ENCODE data around the gene FEM1A.
"Not testable (repeated sequence)": the region's sequence is repeated elsewhere in the genome, so short reads cannot be mapped to it uniquely, and the experiment has no call there.

FEM1A gene, protein sequence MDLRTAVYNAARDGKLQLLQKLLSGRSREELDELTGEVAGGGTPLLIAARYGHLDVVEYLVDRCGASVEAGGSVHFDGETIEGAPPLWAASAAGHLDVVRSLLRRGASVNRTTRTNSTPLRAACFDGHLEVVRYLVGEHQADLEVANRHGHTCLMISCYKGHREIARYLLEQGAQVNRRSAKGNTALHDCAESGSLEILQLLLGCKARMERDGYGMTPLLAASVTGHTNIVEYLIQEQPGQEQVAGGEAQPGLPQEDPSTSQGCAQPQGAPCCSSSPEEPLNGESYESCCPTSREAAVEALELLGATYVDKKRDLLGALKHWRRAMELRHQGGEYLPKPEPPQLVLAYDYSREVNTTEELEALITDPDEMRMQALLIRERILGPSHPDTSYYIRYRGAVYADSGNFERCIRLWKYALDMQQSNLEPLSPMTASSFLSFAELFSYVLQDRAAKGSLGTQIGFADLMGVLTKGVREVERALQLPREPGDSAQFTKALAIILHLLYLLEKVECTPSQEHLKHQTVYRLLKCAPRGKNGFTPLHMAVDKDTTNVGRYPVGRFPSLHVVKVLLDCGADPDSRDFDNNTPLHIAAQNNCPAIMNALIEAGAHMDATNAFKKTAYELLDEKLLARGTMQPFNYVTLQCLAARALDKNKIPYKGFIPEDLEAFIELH

DNA sequence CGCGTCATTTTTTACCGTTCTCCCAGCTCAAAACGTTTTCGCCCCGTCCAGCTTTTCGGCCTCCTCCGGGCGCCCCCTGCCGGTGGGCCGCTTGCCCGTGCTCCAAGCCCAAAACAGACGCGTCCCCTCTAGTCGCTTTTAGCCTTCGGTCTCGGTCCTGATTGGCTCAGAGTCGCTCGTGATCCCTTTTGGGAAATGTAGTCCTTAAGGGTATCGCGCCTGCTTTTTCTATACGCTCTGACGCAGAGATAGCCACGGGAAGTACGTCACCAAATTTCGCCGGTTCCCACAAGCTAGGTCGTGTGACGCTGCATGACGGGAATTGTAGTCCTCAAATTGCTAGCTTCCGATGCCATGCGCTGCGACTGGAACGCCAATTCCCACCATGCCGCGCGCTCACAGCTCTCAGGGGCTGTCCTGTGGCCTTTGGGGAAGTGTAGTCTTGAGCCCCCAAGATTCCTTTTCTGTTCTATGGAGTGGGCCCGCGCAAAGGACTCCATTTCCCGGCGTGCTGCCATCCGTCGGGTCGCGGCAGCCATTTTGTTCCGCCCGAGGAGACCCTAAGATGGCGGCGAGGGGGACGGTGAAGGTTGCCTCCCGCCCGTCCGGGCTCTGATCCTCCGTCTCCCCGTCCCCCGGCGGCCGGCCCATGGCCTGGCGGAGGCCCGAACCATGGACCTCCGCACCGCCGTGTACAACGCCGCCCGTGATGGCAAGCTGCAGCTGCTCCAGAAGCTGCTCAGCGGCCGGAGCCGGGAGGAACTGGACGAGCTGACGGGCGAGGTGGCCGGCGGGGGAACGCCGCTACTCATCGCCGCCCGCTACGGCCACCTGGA lies at the start of gene FEM1A:
Gene FEM1A, plus strand, starts transcription at position 552 of the 836 bp plus-strand sequence. Its CDS starts 121 bp downstream, at position 673.
- intact Hi-C loops (cut with micrococcal nuclease) = loop anchor here (1.0 kb wide), 1 partner anchor 59 kb away; no protein-coding TSS in a partner anchor
- Mint-ChIP-seq H3K36me3 (ENCODE audit: low read depth) (peaks cover 50% of the 10 kb centered on the region), H3K4me3 (peak within 1 kb of the TSS; percentile 80), H3K27me3 (peaks cover 15% of the 10 kb centered on the region), H3K27ac (peak within 1 kb of the TSS; percentile 90), H3K4me1 (ENCODE audit: low read depth) (peaks cover 39% of the 10 kb centered on the region), H3K9me3 (no peaks in the 10 kb centered on the region)

DNA sequence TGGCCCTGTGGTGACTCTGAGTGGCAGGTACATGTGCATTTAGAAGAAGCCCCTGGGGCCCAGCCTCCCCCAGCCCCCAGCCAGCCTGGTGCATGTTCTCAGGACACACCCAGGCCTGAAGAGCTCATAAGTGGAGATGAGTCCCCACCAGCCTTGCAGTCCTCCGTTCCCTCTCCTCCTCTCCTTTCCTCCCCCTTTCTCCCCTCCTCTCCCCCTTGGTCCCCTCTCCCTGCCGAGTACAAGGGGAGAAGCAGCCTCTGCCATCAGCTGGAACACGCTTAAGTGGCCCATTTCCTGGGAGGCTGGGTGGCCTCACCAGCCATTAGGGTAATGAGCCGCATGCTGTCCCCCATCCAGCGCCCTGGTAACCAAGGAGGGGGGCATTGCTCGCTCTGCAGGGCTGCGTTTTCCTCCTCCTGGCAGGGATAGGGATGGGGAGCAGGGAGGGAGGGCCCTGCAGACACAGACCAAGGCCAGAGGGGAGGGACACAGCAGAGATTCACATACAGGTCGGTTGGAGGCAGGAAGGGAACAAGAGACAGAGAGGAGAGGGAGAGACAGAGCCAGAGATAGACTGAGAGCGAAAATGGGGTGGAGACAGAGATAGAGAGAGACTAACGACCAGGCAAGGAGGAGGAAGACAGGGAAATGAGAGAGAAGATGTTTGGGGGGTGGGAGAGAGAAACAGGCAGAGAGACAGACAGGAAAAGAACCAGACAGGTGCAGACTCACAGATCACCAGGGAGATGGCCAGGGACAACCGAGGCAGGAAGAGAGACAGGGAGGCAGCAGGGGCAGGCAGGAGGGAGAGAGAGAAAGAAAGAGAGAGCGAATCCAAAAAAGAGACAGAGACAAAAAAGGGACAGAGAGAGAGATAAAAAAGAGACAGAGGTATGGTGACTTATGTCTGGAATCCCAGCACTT lies 48.5 kb upstream of the FEM1A start:
- intact Hi-C loops (cut with micrococcal nuclease) = no loop called here
- Mint-ChIP-seq H3K4me3 (no peak overlapping the region), H3K9me3 (no peaks in the 10 kb centered on the region), H3K4me1 (ENCODE audit: low read depth) (peaks cover 6% of the 10 kb centered on the region), H3K36me3 (ENCODE audit: low read depth) (no peaks in the 10 kb centered on the region), H3K27ac (no peak overlapping the region), H3K27me3 (peaks cover 53% of the 10 kb centered on the region)

DNA sequence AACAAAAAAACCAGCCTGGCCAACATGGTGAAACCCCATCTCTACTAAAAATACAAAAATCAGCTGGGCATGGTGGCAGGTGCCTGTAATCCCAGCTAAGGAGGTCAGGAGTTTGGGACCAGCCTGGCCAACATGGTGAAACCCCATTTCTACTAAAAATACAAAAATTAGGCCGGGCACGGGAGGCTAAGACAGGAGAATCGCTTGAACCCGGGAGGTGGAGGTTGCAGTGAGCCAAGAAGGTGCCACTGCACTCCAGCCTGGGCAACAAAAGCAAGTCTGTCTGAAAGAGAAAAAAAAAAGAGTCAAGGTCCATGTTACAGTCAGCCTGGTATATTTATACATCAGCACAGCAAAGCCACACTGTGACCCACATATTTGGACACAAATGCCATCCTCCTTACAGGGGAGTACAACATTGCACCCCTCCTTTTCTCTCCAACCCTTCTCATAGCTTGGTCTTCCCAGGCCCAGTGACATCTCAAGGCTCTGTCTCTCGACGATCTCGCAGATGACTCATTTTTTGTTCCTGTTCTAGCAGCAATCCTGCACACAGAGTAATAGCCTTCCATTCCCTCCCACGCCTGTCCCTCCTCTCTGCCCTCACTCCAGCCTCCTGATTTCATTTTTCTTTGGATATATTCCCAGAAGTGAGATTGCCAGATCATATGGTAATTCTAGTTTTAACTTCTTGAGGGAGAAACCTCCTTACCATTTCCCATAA lies 46.9 kb upstream of the FEM1A start:
- Mint-ChIP-seq H3K36me3 (ENCODE audit: low read depth) (no peaks in the 10 kb centered on the region), H3K9me3 (no peaks in the 10 kb centered on the region), H3K27ac (no peak overlapping the region), H3K4me1 (ENCODE audit: low read depth) (peaks cover 14% of the 10 kb centered on the region), H3K4me3 (no peak overlapping the region), H3K27me3 (peaks cover 48% of the 10 kb centered on the region)
- intact Hi-C loops (cut with micrococcal nuclease) = no loop called here

DNA sequence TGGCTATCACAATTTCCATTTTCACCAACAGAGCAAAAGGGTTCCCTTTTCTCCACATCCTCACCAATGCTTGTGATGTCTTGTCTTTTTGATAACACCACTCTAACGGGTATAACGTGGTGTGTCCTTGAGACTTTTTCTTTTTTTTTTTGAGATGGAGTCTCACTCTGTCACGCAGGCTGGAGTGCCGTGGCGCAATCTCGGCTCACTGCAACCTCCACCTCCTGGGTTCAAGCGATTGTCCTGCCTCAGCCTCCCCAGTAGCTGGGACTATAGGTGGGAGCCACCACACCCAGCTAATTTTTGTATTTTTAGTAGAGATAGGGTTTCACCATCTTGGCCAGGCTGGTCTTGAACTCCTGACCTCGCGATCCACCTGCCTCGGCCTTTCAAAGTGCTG lies 46.4 kb upstream of the FEM1A start:
- Mint-ChIP-seq H3K27me3 (peaks cover 50% of the 10 kb centered on the region), H3K4me1 (ENCODE audit: low read depth) (peaks cover 14% of the 10 kb centered on the region)
- H3K36me3 Mint-ChIP-seq (ENCODE audit: low read depth); H3K9me3 Mint-ChIP-seq; H3K4me3 Mint-ChIP-seq; H3K27ac Mint-ChIP-seq; intact Hi-C loops (cut with micrococcal nuclease): not testable (repeated sequence)

DNA sequence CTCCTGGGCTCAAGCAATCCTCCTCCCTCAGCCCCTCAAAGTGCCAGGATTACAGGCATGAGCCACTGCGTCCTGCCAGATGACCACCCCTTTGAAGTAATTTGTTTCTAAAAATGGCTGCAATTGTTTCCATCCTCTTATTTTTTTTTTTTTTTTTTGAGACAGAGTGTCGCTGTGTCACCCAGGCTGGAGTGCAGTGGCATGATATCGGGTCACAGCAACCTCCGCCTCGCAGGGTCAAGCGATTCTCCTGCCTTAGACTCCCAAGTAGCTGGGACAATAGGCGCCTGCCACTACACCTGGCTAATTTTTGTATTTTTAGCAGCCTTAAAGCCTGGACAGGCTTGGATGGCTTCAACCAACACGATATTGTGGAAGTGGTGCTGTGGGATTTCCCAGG lies 45.5 kb upstream of the FEM1A start:
- peaks cover 47% of the 10 kb centered on the region for H3K27me3 Mint-ChIP-seq
- H3K9me3 Mint-ChIP-seq = no peaks in the 10 kb centered on the region
- H3K4me1 Mint-ChIP-seq (ENCODE audit: low read depth) = peaks cover 14% of the 10 kb centered on the region
- intact Hi-C loops (cut with micrococcal nuclease) = no loop called here
- H3K4me3 Mint-ChIP-seq = no peak overlapping the region
- no peak overlapping the region for H3K27ac Mint-ChIP-seq
- H3K36me3 Mint-ChIP-seq (ENCODE audit: low read depth) = no peaks in the 10 kb centered on the region

DNA sequence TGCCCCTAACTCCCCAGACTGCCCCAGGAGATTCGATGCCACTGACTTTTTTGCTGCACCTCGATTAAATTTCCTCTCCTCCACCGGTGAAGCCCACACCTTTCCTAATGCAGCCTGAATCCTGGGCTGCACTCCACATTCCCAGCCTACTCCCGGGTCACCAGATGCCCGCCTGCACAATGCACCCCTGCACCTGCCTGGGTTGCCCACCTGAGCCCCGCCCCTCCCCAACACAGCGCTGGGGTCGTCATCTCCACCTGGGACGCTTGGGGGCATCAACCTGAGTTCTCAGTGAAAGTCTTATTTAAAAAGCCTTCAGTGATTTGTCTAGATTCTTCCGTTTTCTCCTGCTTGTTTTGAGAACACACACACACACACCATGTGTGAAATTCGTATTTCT lies 43.3 kb upstream of the FEM1A start:
- intact Hi-C loops (cut with micrococcal nuclease) = no loop called here

DNA sequence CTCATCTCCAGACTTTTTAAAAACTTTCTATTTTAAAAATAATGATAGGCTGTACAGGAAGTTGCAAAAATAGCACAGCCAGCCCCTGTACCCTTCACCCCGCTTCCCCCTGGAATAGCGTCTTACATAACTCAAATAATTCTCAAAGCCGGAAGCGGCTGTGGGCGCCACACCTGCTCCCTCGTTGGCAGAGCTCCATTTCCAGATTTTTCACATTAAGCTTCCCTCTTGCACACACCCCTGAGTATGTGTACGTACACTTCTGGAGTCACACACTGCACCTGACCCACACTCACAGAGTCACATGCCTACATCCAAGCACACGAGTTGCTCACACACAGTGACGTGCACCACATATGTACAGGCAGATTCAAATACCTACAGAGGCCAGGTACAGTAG lies 42.9 kb upstream of the FEM1A start:
- no peak overlapping the region for H3K4me3 Mint-ChIP-seq
- no peaks in the 10 kb centered on the region for H3K9me3 Mint-ChIP-seq
- intact Hi-C loops (cut with micrococcal nuclease) = no loop called here
- peaks cover 36% of the 10 kb centered on the region for H3K27me3 Mint-ChIP-seq
- no peaks in the 10 kb centered on the region for H3K36me3 Mint-ChIP-seq (ENCODE audit: low read depth)
- H3K27ac Mint-ChIP-seq = no peak overlapping the region
- H3K4me1 Mint-ChIP-seq (ENCODE audit: low read depth) = peaks cover 14% of the 10 kb centered on the region

More for the DNA sequence above, 43.3 kb upstream of the FEM1A start:
- Mint-ChIP-seq H3K27ac (no peak overlapping the region), H3K36me3 (ENCODE audit: low read depth) (no peaks in the 10 kb centered on the region), H3K9me3 (no peaks in the 10 kb centered on the region), H3K4me1 (ENCODE audit: low read depth) (peaks cover 14% of the 10 kb centered on the region), H3K4me3 (no peak overlapping the region), H3K27me3 (peaks cover 39% of the 10 kb centered on the region)

DNA sequence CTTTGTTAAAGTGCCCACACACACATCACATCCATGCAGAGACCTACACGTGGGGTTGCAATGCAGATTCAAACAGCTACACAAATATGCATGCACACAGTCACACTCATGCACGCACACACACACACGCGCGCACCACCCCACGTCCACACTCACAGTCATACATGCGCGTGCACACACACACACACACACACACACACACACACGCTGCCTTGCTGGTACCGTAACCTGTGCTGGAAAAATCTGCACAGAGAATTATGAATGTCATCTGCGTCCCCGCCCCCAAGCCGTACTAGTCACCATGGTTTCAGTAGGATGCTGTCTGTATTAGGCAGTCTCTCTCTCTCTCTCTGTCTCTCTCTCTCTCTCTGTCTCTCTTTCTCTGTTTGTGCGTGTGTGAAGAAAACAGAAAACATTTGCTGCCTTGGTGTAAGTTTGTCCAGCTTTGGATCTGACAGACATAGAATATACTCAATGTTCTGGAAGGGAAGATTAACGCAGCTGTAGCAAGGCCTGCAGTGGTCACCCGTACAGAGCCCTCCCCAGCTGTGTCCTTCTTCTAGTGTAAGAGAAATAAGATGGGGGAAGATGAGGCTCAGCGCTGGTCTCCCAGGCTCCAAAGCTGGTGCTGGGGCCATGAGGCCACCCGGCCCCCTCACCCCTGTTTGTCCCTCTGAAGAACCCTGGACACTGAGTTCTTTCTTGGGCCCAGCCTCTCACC lies 41.5 kb upstream of the FEM1A start:
- Mint-ChIP-seq H3K4me3 (no peak overlapping the region), H3K36me3 (ENCODE audit: low read depth) (no peaks in the 10 kb centered on the region)

DNA sequence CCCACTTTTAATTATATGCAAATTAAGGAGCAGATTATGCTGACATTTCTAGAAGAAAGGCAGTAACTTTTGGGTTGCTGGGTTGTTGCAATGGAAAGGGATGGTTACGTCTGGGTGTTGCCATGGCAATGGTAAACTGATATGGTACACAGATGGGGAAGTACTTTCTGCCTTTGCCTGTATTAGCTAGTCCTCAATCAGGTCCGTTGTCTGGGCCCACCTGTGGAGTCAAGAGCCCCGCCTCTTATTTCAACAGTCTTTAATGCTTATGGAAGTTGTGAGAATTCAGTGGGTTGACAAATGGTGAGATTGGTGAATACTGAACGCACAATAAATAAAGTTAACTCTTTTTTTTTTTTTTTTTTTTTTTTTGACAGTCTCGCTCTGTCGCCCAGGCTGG lies 37.3 kb upstream of the FEM1A start:
- H3K27ac Mint-ChIP-seq = no peak overlapping the region
- no peak overlapping the region for H3K4me3 Mint-ChIP-seq
- intact Hi-C loops (cut with micrococcal nuclease) = no loop called here
- peaks cover 41% of the 10 kb centered on the region for H3K27me3 Mint-ChIP-seq
- H3K9me3 Mint-ChIP-seq = no peaks in the 10 kb centered on the region
- H3K36me3 Mint-ChIP-seq (ENCODE audit: low read depth) = no peaks in the 10 kb centered on the region
- H3K4me1 Mint-ChIP-seq (ENCODE audit: low read depth) = peaks cover 2% of the 10 kb centered on the region

More for the DNA sequence above, 41.5 kb upstream of the FEM1A start:
- Mint-ChIP-seq H3K27ac (no peak overlapping the region), H3K9me3 (no peaks in the 10 kb centered on the region), H3K4me1 (ENCODE audit: low read depth) (peaks cover 8% of the 10 kb centered on the region), H3K27me3 (peaks cover 38% of the 10 kb centered on the region)
- intact Hi-C loops (cut with micrococcal nuclease) = no loop called here

DNA sequence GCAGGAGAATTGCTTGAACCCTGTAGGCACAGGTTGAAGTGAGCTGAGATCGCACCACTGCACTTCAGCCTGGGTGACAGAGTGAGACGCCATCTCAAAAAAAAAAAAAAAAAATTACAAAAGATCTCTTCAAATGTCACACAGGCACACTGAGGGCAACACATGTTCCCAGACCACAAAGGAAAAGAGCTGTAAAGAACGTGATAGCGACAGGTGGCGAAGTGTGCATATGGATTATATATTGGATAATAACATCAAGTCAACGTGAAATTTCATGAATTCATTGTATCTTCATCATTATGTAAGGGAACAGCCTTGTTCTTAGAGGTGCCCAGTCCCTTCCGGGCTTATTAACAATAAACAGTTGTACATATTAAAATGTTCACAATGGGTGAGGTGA lies 36.1 kb upstream of the FEM1A start:
- H3K9me3 Mint-ChIP-seq = no peaks in the 10 kb centered on the region

DNA sequence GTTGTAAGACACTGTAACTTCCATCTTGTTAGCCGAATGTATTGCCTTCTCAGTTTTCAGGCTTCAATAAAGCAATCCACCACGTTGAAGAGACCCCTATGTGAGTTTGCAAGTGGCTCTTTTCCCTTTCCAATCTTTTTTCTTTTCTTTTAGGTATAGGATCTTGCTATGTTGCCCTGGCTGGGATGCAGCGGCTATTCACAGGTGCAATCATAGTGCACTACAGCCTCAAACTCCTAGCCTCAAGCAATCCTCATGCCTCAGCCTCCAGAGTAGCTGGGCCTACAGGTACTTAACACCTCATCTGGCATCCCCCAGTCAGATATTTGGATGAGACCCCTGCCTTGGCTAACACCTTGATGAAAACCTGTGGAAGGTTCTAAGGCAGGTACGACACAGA lies 33.5 kb upstream of the FEM1A start:
- no peak overlapping the region for H3K27ac Mint-ChIP-seq
- peaks cover 66% of the 10 kb centered on the region for H3K27me3 Mint-ChIP-seq
- no peaks in the 10 kb centered on the region for H3K36me3 Mint-ChIP-seq (ENCODE audit: low read depth)
- intact Hi-C loops (cut with micrococcal nuclease) = no loop called here
- peaks cover 14% of the 10 kb centered on the region for H3K4me1 Mint-ChIP-seq (ENCODE audit: low read depth)
- no peak overlapping the region for H3K4me3 Mint-ChIP-seq
- H3K9me3 Mint-ChIP-seq = no peaks in the 10 kb centered on the region

More for the DNA sequence above, 36.1 kb upstream of the FEM1A start:
- intact Hi-C loops (cut with micrococcal nuclease) = no loop called here
- Mint-ChIP-seq H3K4me1 (ENCODE audit: low read depth) (peaks cover 14% of the 10 kb centered on the region), H3K27me3 (peaks cover 46% of the 10 kb centered on the region), H3K27ac (no peak overlapping the region), H3K36me3 (ENCODE audit: low read depth) (no peaks in the 10 kb centered on the region), H3K4me3 (no peak overlapping the region)

DNA sequence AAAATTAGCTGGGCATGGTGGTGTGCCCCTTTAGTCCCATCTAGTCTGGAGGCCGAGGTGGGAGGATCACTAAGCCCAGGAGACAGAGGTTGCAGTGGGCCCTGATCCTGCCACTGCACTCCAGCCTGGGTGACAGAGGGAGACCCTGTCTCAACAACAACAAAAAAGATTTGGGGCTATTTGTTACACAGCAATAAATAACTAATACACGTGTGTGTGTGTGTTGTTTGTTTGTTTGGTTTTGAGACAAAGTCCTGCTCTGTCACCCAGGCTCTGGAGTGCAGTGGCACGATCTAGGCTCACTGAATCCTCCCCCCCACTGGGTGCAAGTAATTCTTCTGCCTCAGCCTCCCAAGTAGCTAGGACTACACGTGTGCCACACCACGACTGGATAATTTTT lies 32.9 kb upstream of the FEM1A start:
- H3K27me3 Mint-ChIP-seq = peaks cover 68% of the 10 kb centered on the region
- H3K36me3 Mint-ChIP-seq (ENCODE audit: low read depth) = no peaks in the 10 kb centered on the region
- intact Hi-C loops (cut with micrococcal nuclease) = no loop called here
- H3K4me1 Mint-ChIP-seq (ENCODE audit: low read depth) = peaks cover 14% of the 10 kb centered on the region
- no peak overlapping the region for H3K27ac Mint-ChIP-seq
- H3K4me3 Mint-ChIP-seq = no peak overlapping the region
- no peaks in the 10 kb centered on the region for H3K9me3 Mint-ChIP-seq

Measured in dendritic cell treated with granulocyte-macrophage colony-stimulating factor and Interleukin-4, amounts not matched to agents 40 ng/mL and 50 ng/mL, for 4 days (primary cell).